Activated naive CD8-positive, alpha-beta T cell (primary cell): ENCODE results near the gene USP15.

Source experiments
- H3K27ac Mint-ChIP-seq: one replicate; pipeline ENCODE4 v1.8.0; 2021; ENCODE audit warnings: mixed read lengths
- H3K27me3 Mint-ChIP-seq: one replicate; pipeline ENCODE4 v1.8.0; 2021; ENCODE audit warnings: mixed read lengths
- H3K36me3 Mint-ChIP-seq: one replicate; pipeline ENCODE4 v1.8.0; 2021; ENCODE audit warnings: mixed read lengths
- H3K4me1 Mint-ChIP-seq: one replicate; pipeline ENCODE4 v1.8.0; 2021; ENCODE audit warnings: low read depth, mixed read lengths
- H3K4me3 Mint-ChIP-seq: one replicate; pipeline ENCODE4 v1.8.0; 2021; ENCODE audit warnings: mild to moderate bottlenecking, mixed read lengths
- H3K9me3 Mint-ChIP-seq: one replicate; pipeline ENCODE4 v1.8.0; 2021; ENCODE audit warnings: low read depth, mixed read lengths

The USP15 gene

GRCh38 chr12:62249419-62249818, 10.8 kb upstream of the USP15 start:
- H3K27ac Mint-ChIP-seq, result no peak overlapping the region
- no peak overlapping the region for H3K4me3 Mint-ChIP-seq
- no peaks in the 10 kb centered on the region for H3K27me3 Mint-ChIP-seq
- H3K9me3 Mint-ChIP-seq, result no peaks in the 10 kb centered on the region
- H3K36me3 Mint-ChIP-seq, result peaks cover 10% of the 10 kb centered on the region
- peaks cover 26% of the 10 kb centered on the region for H3K4me1 Mint-ChIP-seq

DNA sequence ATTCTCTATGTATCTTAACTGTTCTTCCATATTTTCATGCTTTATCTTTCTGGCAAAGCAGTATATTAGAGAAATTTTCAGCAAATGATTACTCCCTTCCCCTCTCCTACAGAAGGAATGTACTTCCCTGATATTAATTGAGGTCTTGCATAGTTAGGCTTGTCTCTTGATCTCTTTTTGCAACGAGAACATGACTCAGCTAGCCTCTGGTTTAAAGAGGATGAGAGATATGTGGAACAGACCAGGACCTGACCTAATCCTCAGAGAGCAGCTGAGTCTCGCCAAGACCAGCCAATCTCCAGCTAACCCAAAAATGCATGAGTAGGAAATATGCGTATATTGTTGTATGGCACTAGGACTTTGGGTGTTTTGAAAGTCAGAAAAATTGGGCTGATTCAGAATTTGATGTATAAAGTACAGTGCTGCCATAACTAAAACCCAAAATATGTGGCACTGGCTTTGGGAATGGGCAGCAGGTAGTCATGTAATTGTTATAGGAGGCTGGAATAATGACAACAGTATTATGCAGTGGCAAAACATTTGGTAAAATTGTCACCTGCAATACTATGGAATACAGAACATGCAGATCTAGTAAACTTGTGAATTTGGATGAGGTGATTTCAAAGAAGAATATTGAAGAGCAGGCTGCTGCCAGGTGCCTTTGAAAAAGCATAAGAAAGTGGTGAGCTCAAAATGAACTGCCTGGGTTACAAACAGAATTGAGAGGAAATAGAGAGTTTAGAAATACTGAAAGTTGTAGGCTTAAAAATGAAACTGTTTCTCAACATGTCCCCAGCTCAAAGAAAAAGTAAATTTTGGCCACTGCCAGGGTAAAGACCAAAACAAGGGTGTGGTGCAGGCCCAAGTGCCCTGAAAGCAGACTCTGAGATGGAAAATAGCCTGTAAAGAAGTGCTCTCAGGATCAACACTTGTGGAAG, 9.3 kb upstream of the USP15 start:
- H3K4me3 Mint-ChIP-seq, result peak overlapping the region; percentile 46

DNA sequence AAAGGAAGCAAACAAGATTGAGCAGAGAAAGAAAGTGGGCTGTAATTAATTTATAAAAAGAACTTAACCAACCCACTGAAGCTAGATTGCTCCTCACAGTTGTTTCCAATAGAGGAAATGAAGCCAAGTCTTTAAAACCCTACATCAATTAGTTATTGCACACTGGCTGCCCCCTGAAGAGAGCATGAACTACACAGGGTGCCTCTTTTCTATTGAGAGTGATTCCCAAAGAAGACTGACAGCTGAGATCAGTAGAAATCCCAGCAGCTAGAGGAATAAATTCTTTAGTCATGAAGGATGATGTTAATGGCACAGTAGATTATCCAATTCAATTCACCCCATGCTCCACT, 8.6 kb upstream of the USP15 start:
- peaks cover 10% of the 10 kb centered on the region for H3K36me3 Mint-ChIP-seq
- peak overlapping the region; percentile 69 for H3K27ac Mint-ChIP-seq
- H3K4me1 Mint-ChIP-seq, result peaks cover 33% of the 10 kb centered on the region
- no peaks in the 10 kb centered on the region for H3K9me3 Mint-ChIP-seq
- peak overlapping the region; percentile 46 for H3K4me3 Mint-ChIP-seq
- no peaks in the 10 kb centered on the region for H3K27me3 Mint-ChIP-seq

More for the DNA sequence above, 9.3 kb upstream of the USP15 start:
- Mint-ChIP-seq H3K36me3 (peaks cover 10% of the 10 kb centered on the region), H3K27me3 (no peaks in the 10 kb centered on the region), H3K9me3 (no peaks in the 10 kb centered on the region), H3K27ac (peak overlapping the region; percentile 69), H3K4me1 (peaks cover 29% of the 10 kb centered on the region)

- peaks cover 10% of the 10 kb centered on the region for H3K36me3 Mint-ChIP-seq
- H3K27me3 Mint-ChIP-seq, result no peaks in the 10 kb centered on the region
- H3K27ac Mint-ChIP-seq, result no peak overlapping the region
- no peak overlapping the region for H3K4me3 Mint-ChIP-seq
- peaks cover 43% of the 10 kb centered on the region for H3K4me1 Mint-ChIP-seq
- H3K9me3 Mint-ChIP-seq, result no peaks in the 10 kb centered on the region
Measured at GRCh38 chr12:62252576-62252975, 7.6 kb upstream of the USP15 start.

GRCh38 chr12:62254967-62255366, 5.2 kb upstream of the USP15 start:
- Mint-ChIP-seq H3K36me3 (peaks cover 6% of the 10 kb centered on the region), H3K4me3 (no peak overlapping the region), H3K27ac (no peak overlapping the region), H3K4me1 (peaks cover 64% of the 10 kb centered on the region), H3K27me3 (no peaks in the 10 kb centered on the region), H3K9me3 (no peaks in the 10 kb centered on the region)

- Mint-ChIP-seq H3K9me3 (no peaks in the 10 kb centered on the region), H3K27ac (peak overlapping the region; percentile 81), H3K27me3 (no peaks in the 10 kb centered on the region), H3K4me3 (peak overlapping the region; percentile 75), H3K4me1 (peaks cover 55% of the 10 kb centered on the region), H3K36me3 (peaks cover 8% of the 10 kb centered on the region)
Measured at GRCh38 chr12:62256408-62257096, 3.7 kb upstream of the USP15 start.

- peak overlapping the region; percentile 96 for H3K4me3 Mint-ChIP-seq
Measured at GRCh38 chr12:62258231-62258630, 2.0 kb upstream of the USP15 start.

DNA sequence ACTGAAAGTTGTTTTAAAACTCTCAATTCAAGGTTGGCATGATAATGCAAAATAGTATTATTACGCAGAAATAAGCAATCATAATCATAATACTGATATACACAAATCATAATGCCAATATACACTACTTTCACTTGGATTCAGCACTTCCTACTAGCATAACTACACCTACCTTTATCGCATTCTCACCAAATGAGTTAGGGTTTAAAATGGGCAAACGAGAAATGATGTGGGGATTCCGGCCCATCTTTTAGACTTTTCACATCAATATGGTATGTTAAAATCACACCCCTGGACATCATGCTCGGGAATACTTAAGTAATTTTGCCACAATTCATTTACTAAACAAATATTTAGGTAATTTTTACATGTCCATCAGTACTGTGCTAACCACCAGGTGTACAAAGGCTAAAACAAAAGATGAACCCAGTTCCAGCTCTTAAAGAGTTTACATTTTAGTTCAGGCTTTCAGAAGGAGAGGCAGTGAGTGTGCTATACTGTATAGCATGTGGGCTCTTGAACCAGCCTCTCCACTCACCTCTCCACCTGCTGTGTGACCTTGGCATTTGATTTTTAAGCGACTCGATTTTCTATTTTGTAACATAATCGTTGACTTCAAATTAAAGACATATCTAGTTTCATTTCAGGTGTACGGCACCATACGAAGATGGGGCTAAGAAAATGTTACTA, 1.1 kb upstream of the USP15 start:
- H3K4me1 Mint-ChIP-seq, result peaks cover 62% of the 10 kb centered on the region
- H3K9me3 Mint-ChIP-seq, result no peaks in the 10 kb centered on the region
- H3K4me3 Mint-ChIP-seq, result peak overlapping the region; percentile 96
- H3K36me3 Mint-ChIP-seq, result peaks cover 7% of the 10 kb centered on the region
- H3K27ac Mint-ChIP-seq, result peak overlapping the region; percentile 100
- H3K27me3 Mint-ChIP-seq, result no peaks in the 10 kb centered on the region

More at GRCh38 chr12:62258231-62258630, 2.0 kb upstream of the USP15 start:
- H3K36me3 Mint-ChIP-seq, result peaks cover 6% of the 10 kb centered on the region
- H3K9me3 Mint-ChIP-seq, result no peaks in the 10 kb centered on the region
- peak overlapping the region; percentile 100 for H3K27ac Mint-ChIP-seq
- H3K4me1 Mint-ChIP-seq, result peaks cover 54% of the 10 kb centered on the region
- no peaks in the 10 kb centered on the region for H3K27me3 Mint-ChIP-seq

GRCh38 chr12:62259631-62259992, 592 bp upstream of the USP15 start:
- Mint-ChIP-seq H3K9me3 (no peaks in the 10 kb centered on the region), H3K4me1 (peaks cover 68% of the 10 kb centered on the region), H3K27ac (peak overlapping the region; percentile 100), H3K4me3 (peak overlapping the region; percentile 96), H3K36me3 (peaks cover 7% of the 10 kb centered on the region), H3K27me3 (no peaks in the 10 kb centered on the region)

DNA sequence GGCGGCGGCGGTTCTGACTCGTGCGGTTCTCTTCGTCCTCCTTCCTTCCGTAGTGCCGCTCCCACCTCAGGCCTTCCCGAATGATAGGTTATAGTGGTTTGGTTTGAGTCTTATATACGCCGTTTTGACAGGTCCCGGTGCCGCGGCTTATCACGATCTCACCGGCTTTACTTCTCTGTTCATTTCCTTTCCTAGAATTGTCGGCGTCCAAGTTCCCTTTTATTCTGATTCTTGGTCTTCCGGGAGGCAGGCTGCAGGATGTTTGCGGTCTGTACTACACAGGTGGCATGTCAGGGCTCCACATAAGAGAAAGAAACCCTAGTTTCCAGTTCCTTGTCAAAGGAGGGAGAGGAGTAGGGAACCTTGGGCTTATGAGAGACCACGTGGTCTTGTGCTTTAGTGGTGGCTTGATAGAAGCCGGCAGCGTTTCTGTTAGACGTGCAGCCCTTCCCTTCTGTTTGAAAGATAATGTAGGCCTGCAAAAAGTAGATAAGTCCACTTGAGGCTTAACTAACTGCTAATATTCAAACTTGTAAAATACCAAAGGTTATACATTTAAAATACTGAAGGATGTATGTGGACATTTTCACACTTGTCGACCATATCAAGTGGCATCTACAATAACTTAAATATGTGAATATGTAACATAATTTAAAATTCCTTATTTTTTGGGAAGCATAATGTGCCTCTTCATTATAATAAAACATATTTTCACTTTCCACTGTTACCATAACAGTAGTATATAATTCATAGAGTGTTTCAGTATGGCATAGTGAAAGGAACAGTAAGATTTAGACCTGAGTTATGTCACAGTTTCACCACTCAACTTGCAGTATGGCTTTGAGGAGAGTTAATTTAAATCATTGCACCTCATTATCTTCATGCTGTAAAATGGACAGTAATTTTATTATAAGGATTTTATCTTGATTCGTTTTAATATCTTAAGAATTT, 804 bp downstream of the USP15 start:
- peak overlapping the region; percentile 100 for H3K27ac Mint-ChIP-seq
- H3K36me3 Mint-ChIP-seq, result peaks cover 9% of the 10 kb centered on the region
- no peaks in the 10 kb centered on the region for H3K9me3 Mint-ChIP-seq
- H3K4me3 Mint-ChIP-seq, result peak overlapping the region; percentile 96
- H3K27me3 Mint-ChIP-seq, result no peaks in the 10 kb centered on the region
- H3K4me1 Mint-ChIP-seq, result peaks cover 77% of the 10 kb centered on the region

DNA sequence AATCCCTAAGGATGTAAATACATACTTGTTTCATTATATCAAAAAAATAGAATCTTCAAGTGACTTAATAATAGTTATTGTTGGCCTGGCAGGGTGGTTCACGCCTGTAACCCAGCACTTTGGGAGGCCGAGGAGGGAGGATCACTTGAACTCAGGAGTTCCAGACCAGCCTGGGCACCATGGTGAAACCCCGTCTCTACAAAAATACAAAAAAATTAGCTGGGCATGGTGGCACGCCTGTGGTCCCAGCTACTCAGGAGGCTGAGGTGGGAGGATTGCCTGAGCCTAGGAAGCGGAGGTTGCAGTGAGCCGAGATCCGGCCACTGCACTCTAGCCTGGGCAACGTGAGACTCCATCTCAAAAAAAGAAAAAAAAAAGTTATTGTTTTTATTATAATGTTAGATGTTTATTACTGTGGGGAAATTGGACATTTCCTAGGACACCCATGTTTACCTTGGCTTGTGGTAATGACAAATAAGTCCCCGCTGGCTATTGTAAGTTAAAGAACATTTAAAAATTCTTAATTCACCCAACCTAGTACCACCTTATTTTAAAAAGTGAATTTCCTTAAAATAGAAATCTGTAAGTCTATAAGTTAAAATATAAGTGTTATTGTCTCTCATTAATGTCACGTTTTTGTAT, 1.8 kb downstream of the USP15 start:
- H3K4me1 Mint-ChIP-seq, result peaks cover 79% of the 10 kb centered on the region
- H3K9me3 Mint-ChIP-seq, result no peaks in the 10 kb centered on the region
- peak overlapping the region; percentile 100 for H3K27ac Mint-ChIP-seq
- peak overlapping the region; percentile 96 for H3K4me3 Mint-ChIP-seq
- peaks cover 11% of the 10 kb centered on the region for H3K36me3 Mint-ChIP-seq
- no peaks in the 10 kb centered on the region for H3K27me3 Mint-ChIP-seq

DNA sequence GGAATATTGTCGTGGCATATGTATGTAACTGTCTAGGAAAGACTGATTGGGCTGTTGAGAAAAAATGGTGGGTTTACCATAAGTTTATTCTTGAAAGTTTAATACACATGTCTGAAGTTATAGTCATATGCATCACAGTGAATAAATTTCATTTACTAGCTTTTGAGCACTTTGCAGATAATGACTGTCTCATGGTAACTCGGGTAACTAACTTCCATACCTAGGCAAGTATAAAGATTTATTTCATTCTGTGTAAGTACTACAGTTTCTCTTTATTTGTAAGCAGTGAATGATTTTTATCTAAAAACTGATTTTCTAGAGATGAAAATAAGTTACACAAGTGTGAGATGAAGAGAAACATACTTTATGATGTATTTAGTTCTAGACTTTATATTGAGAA, 3.0 kb downstream of the USP15 start:
- no peaks in the 10 kb centered on the region for H3K9me3 Mint-ChIP-seq
- H3K36me3 Mint-ChIP-seq, result peaks cover 13% of the 10 kb centered on the region
- no peaks in the 10 kb centered on the region for H3K27me3 Mint-ChIP-seq
- H3K27ac Mint-ChIP-seq, result peak overlapping the region; percentile 95
- peaks cover 77% of the 10 kb centered on the region for H3K4me1 Mint-ChIP-seq
- H3K4me3 Mint-ChIP-seq, result peak overlapping the region; percentile 96

GRCh38 chr12:62263966-62264365, 3.8 kb downstream of the USP15 start:
- H3K27ac Mint-ChIP-seq, result peak overlapping the region; percentile 95
- H3K36me3 Mint-ChIP-seq, result peaks cover 14% of the 10 kb centered on the region
- H3K4me3 Mint-ChIP-seq, result peak overlapping the region; percentile 96
- no peaks in the 10 kb centered on the region for H3K9me3 Mint-ChIP-seq
- H3K27me3 Mint-ChIP-seq, result no peaks in the 10 kb centered on the region
- H3K4me1 Mint-ChIP-seq, result peaks cover 77% of the 10 kb centered on the region

GRCh38 chr12:62264706-62265105, 4.5 kb downstream of the USP15 start:
- Mint-ChIP-seq H3K4me1 (peaks cover 74% of the 10 kb centered on the region), H3K36me3 (peaks cover 14% of the 10 kb centered on the region)

More at GRCh38 chr12:62264706-62265105, 4.5 kb downstream of the USP15 start:
- Mint-ChIP-seq H3K27me3 (no peaks in the 10 kb centered on the region), H3K9me3 (no peaks in the 10 kb centered on the region), H3K4me3 (peak overlapping the region; percentile 96), H3K27ac (peak overlapping the region; percentile 95)
